GM19035 (cell line): Measurements from ENCODE around the gene PRKCE.

Experiments
- ATAC-seq: cut with Tn5 transposase; IDR thresholded peaks from one replicate; pipeline ENCODE4 v1.9.1; 2021; ENCODE audit not compliant: unreplicated experiment

Gene PRKCE

GRCh38 chr2:46091004-46091403, 439.5 kb downstream of the PRKCE start:
- ATAC-seq, result no peak

DNA sequence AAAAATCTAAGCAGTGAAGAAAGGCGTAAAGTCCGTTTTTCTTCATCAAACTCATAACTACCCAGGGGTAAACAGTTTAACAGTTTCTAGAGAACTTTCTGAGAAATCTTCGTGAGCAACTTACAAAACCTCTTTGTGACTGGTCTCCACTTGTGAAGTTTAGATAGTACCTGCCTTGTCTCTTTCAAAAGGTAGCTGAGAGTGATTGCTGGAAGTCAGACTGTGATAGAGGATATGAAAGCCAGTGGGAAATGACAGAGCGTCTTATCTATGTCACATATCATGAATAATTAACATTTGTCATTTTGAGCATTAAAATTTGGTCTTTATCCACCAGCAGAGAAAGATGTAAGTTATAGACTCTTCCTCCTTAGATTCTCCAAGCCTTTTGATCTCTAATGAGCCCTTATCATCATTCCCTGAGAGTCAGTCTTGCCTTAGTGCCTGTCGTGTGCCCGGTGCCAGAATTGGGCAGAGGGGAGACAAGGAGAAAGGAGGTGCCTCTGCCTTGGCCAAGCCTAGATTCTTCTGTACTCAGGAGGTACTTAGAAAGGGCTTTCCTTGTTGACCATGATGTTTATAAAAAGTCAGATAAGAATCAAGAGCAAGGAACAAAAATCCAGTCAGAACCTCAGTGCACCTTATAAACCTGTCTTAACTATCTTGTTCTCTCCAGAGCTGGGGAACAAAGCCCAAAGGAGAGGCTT, 440.6 kb downstream of the PRKCE start:
- ATAC-seq, result no peak

- no peak for ATAC-seq
Observed at GRCh38 chr2:46094689-46095088, 443.2 kb downstream of the PRKCE start.

- no peak for ATAC-seq
Observed at GRCh38 chr2:46095830-46096229, 444.4 kb downstream of the PRKCE start.

DNA sequence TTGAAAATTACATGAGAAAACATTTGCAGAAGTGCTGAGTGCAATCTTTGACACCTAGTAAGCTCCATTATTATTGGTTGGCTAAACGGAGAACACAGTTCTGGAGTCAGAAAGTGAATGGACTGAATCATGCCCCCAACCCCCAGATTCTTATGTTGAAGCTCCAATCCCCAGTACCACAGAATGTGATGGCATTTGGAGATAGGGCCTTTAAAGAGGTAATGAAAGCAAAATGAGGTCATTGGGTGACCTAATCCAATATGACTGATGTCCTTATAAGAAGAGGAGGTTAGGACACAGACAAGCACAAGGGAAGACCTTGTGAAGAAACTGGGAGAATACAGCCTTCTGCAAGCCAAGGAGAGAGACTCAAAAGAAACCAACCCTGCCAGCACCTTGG, 444.8 kb downstream of the PRKCE start:
- no peak for ATAC-seq

DNA sequence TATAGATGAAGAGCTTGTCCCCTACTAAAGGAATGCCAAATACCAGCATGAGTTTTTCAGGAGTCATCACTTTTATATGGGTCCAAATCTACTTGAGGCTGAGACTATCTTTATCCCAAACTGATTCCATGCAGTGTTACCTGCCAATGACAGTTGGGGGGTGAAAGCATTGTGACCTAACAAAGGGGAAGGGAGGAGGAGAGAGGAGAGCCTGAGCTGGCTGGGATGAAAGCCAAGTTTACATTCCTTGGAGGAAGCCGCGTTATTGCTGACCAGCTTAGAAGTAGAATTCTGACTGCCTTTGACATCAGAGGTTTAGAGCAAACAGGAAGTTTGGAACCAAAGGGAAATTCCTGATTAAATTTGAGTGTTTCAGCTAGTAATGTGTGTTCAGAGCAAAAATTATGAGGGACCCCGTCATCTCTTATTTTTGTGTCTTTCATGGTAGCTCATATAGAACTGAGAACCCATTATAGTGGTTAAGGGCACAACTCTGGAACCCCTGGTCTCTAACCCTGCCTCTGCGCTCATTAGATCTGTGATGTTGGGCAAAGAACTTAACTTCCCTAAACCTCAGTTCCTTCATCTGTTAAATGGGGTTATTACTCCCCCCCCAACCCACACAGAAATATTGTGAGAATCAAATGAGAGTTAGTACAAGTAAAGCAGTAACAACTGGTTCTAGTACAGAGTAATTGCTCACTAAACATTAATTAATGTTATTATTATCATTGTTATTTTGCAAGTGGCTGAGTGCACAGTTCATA, 446.4 kb downstream of the PRKCE start:
- no peak for ATAC-seq

- no peak for ATAC-seq
Observed at GRCh38 chr2:46098621-46099062, 447.2 kb downstream of the PRKCE start.

GRCh38 chr2:46101557-46102220, 450.2 kb downstream of the PRKCE start:
- no peak for ATAC-seq

DNA sequence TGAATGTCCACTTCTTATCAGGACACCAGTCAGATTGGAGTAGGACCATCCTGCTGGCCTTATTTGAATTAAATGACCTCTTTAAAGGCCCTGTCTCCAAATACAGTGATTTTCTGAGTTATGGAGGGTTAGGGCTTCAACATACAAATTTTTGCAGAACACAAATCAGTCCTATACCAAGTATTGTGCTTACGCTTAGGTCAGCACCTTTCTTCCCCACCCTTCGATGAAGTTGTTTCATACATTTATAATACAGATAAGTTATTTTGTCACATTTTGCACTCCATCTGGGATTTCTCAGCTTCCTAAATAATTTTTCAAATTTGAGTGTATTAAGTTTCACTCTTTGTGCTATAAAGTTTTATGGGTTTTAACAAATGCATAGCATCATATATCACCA, 455.2 kb downstream of the PRKCE start:
- no peak for ATAC-seq

DNA sequence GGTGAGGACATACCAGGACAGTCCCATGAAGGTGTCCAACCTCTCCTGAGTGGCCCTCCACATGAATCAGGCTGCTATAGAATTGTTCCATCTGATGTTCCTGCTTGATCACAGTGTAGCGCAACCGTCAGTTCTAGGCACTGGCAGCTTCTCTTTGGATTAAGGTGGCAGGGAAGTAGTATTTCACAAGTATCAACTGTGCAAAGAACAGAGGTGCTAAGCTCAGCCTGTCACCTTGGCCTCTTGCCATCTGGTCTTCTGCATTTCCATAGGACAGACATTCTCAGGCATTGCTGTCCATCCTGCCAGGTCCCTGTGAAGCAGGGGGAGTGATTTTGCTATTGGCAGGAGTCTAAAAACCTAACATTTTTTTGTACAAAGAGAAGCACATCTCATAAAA, 463.5 kb downstream of the PRKCE start:
- no peak for ATAC-seq

DNA sequence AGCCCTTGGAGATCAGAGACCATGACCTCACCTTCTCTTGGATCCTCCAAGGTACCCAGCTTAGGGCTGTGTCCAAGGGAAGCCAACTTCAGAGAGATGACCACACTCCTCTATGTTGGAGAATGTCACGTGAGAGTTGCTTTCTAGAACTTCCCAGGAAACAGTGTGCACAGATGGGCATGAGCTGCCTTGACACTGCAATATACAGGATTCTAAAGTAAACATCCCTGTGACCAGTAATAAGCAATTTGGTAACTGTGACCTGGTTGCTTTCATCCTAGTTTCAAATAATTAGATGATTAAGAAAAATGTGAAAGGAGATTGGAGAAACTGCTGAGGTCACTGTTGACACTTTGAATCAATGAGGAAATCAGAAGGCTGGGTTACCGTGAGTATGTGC, 464.7 kb downstream of the PRKCE start:
- no peak for ATAC-seq

DNA sequence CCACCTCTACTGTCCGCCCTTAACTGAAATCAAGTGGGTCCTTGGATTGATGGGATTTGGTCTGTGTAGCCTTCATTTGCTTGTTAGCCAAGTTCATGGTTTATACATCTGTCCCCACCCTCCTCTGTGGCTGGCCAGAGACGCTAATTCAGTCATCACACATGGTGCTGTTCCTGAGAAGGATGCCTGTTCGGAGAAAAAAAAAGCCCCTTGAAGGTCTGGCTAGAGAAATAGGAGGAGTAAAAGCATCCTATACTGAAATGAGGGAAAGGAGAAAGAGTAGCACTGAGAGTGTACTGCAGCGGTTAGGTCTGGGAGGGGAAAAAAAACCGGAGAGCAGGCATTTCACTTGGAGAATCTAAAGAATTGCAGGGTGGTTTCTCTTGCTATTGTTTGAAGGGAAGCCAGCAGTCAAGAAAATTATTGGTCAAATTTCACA, 465.1 kb downstream of the PRKCE start:
- ATAC-seq, result no peak

- no peak for ATAC-seq
Observed at GRCh38 chr2:46117379-46117778, 465.9 kb downstream of the PRKCE start.

GRCh38 chr2:46117994-46118393, 466.5 kb downstream of the PRKCE start:
- ATAC-seq, result no peak

DNA sequence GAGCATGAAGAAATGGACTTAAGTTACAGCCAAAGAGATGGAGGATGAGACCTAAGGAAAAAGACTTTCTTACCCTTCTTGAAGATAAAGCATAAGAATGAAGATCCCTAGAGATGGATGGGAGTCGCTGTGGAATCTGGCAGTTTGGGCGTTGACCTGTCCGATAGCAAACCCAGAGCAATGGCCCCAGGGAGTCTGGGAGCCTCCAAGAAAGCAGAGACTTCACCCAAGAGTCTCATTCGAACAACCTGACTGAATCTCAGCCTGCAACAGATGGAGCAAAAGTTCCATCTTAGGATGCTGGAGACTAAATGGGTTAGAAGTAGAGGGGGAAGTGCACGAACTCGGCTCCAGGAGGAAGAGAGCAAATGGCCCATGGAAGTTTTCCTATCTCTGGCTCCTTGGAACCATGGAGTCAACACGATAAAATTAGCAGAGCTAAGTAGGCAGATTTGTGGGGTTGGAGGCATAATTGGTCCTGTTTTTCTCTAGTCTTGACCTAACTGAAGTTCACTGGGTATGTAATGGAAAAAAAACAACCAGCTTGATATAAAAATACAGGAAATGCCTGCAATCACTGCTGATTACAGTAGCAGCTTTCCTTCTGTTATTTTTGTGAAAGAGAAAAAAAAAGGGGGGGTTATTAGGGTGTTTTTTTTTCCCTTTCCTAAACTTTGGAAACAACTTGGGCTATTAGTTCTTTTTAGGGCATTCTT, 467.3 kb downstream of the PRKCE start:
- no peak for ATAC-seq

DNA sequence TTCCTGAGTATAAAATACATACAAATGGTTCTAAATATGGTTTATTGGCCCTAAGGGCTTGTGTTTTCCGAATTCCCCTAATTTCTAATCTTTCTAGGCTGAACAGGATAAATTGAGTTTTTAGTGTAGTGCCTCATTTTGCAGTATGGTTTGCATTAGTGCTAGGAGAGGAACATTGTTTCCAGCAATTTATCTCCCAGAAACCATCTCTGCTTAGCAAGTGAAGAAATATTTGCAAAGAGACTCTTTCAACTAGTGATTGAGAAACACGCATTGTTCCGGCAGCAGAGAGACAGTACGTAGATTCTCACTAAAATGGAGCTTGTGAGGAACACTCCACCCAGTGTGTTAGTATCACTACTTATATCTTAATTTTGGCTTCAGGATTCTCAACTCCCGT, 468.0 kb downstream of the PRKCE start:
- ATAC-seq, result no peak

- ATAC-seq, result no peak
Observed at GRCh38 chr2:46120792-46121555, 469.5 kb downstream of the PRKCE start.

GRCh38 chr2:46122318-46122976, 471.0 kb downstream of the PRKCE start:
- no peak for ATAC-seq

DNA sequence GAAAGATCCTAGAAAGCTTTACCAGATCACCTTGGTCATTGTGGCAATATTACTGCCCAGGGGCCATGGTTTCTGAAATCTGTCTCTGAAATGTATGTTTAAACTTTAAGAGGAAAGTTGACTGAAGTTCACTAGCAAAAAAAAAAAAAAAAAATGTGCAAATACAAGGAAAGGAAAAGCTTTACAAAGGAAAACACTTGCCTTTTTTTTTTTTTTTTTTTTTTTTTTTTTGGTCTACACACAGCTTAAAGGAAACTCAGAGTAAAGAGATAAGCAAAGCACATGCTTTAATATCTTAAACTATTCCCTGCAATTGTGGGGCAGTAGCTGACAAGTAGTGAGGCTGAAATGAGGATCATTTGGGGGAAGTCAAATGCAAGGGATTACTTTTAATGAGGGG, 471.5 kb downstream of the PRKCE start:
- ATAC-seq, result no peak

DNA sequence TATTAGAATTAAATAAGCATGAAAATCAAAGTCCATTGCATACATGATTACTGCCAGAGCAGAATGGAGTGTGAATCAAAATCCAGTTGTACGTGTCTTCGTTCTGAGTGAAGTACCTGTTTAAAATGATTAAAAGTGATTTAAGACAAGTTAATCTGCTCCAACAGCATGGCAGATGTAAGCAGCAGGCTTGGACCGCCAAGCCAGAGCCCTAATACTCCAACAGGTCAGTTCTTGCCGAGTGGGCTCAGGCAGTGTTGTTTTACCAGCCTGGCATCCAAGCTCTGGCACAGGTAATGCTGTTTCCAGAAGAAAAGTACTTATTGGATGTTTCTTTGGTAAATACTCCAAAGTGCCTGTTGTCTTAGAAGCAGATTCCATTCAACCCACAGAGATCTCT, 474.3 kb downstream of the PRKCE start:
- ATAC-seq, result no peak
